GM12878 (cell line): Measurements from ENCODE around the gene PLA2G1B.

ENCODE experiments used
- CHD2 ChIP-seq: IDR thresholded peaks from 2 replicates; pipeline ENCODE4 v1.6.1; 2011; ENCODE audit warnings: low read depth, low read length, improper control_type of control experiment, borderline replicate concordance
- POLR2AphosphoS5 ChIP-seq: IDR thresholded peaks from 2 replicates; pipeline ENCODE4 v1.6.1; 2011; ENCODE audit warnings: mild to moderate bottlenecking, low read length, inconsistent platforms
- RAD21 ChIP-seq: IDR thresholded peaks from 2 replicates; pipeline ENCODE4 v1.6.1; 2011; ENCODE audit warnings: mild to moderate bottlenecking, low read depth, low read length, moderate library complexity; ENCODE audit not compliant: insufficient read depth
- TF ChIP-seq, protein P1 (sequence below), 3 experiments: IDR thresholded peaks in 2 of 3; conservative IDR thresholded peaks in 1 of 3; 2 replicates each; pipeline ENCODE4 v1.5.1; 2011; ENCODE audit warnings: low read depth in 3 of 3, low read length in 3 of 3, mild to moderate bottlenecking in 3 of 3, control low read depth in 2 of 3, moderate library complexity in 2 of 3, inconsistent platforms in 1 of 3, mixed read lengths in 1 of 3; ENCODE audit not compliant: control insufficient read depth in 2 of 3, insufficient read depth in 1 of 3; ENCODE audit errors: extremely low read depth in 1 of 3

DNA sequence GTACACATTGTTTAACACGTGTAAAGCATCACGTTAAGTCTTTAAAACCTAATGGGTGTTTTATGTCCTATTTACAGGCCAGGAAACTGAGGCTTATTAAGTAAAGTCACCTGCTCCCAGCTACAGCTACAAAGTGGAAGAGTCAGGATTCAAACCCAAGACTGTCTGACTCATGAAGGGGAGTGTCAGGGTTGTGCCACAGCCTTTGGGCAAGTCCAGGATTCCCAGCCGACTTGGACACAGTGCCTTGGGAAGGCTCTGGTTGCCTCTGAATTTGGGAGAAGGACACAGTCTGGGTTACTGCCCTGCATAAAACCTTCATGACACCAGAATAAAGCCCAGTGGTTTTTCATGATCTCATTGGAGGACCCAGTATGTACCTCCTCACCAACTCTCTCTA, 43.2 kb downstream of the PLA2G1B start:
- TF ChIP-seq RAD21 (no peak), CHD2 (no peak), POLR2AphosphoS5 (no peak)
- TF ChIP-seq, protein P1, sequence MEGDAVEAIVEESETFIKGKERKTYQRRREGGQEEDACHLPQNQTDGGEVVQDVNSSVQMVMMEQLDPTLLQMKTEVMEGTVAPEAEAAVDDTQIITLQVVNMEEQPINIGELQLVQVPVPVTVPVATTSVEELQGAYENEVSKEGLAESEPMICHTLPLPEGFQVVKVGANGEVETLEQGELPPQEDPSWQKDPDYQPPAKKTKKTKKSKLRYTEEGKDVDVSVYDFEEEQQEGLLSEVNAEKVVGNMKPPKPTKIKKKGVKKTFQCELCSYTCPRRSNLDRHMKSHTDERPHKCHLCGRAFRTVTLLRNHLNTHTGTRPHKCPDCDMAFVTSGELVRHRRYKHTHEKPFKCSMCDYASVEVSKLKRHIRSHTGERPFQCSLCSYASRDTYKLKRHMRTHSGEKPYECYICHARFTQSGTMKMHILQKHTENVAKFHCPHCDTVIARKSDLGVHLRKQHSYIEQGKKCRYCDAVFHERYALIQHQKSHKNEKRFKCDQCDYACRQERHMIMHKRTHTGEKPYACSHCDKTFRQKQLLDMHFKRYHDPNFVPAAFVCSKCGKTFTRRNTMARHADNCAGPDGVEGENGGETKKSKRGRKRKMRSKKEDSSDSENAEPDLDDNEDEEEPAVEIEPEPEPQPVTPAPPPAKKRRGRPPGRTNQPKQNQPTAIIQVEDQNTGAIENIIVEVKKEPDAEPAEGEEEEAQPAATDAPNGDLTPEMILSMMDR (IDR thresholded peaks at IDR 0.05 in 2 of 3, conservative IDR thresholded peaks at IDR 0.05 in 1 of 3; ENCODE audit: control insufficient read depth in 2 of 3, extremely low read depth in 1 of 3, insufficient read depth in 1 of 3, low read depth in 3 of 3, low read length in 3 of 3), result no peak
